HEK293T (cell line): ENCODE measurements around the gene ACTR5.

Experiments
- CTCF ChIA-PET: fragments of 350-600 bp; formaldehyde crosslinking; extraction: SDS; loops from one replicate; lab custom pipeline; 2021; ENCODE audit warnings: antibody characterized with exemption, inconsistent platforms; lab: Yijun Ruan, JAX
- POLR2A ChIA-PET: fragments of 350-600 bp; formaldehyde crosslinking; extraction: SDS; loops from one replicate; lab custom pipeline; 2020; ENCODE audit warnings: antibody characterized with exemption, inconsistent platforms; lab: Yijun Ruan, JAX
- DNase-seq: peaks from one replicate; pipeline ENCODE4 v3.0.0; 2012; ENCODE audit warnings: mixed read lengths; ENCODE audit errors: extremely low spot score
- ARNT ChIP-seq: fragments of 450-650 bp; IDR thresholded peaks from 2 replicates; pipeline ENCODE4 v1.6.1; 2017; ENCODE audit warnings: mild to moderate bottlenecking
- BHLHE40 ChIP-seq: fragments of 450-650 bp; IDR thresholded peaks from 2 replicates; pipeline ENCODE4 v1.6.1; 2016; ENCODE audit warnings: mild to moderate bottlenecking, moderate library complexity, borderline replicate concordance
- CTBP1 ChIP-seq: fragments of 450-650 bp; IDR thresholded peaks from 2 replicates; pipeline ENCODE4 v1.6.1; 2016; ENCODE audit warnings: borderline replicate concordance
- ELF4 ChIP-seq: fragments of 450-650 bp; IDR thresholded peaks from 2 replicates; pipeline ENCODE4 v1.6.1; 2017; ENCODE audit warnings: antibody characterized with exemption
- FOXA1 ChIP-seq: fragments of 450-650 bp; IDR thresholded peaks from 2 replicates; pipeline ENCODE4 v1.6.1; 2016; ENCODE audit warnings: mild to moderate bottlenecking
- FOXK2 ChIP-seq: fragments of 450-650 bp; IDR thresholded peaks from 2 replicates; pipeline ENCODE4 v1.6.1; 2016; ENCODE audit warnings: mild to moderate bottlenecking
- FOXM1 ChIP-seq: fragments of 450-650 bp; IDR thresholded peaks from 2 replicates; pipeline ENCODE4 v1.6.1; 2017; ENCODE audit warnings: mild to moderate bottlenecking, borderline replicate concordance
- HDGF ChIP-seq: fragments of 450-650 bp; IDR thresholded peaks from 2 replicates; pipeline ENCODE4 v1.6.1; 2017; ENCODE audit warnings: antibody characterized with exemption, borderline replicate concordance
- L3MBTL2 ChIP-seq: fragments of 450-650 bp; conservative IDR thresholded peaks from 2 replicates; pipeline ENCODE4 v1.6.1; 2016; ENCODE audit warnings: mild to moderate bottlenecking
- LEF1 ChIP-seq: fragments of 450-650 bp; IDR thresholded peaks from 2 replicates; pipeline ENCODE4 v1.6.1; 2017; ENCODE audit warnings: mild to moderate bottlenecking, borderline replicate concordance
- NFRKB ChIP-seq: fragments of 450-650 bp; IDR thresholded peaks from 2 replicates; pipeline ENCODE4 v1.6.1; 2016; ENCODE audit warnings: mild to moderate bottlenecking, moderate library complexity
- PKNOX1 ChIP-seq: fragments of 450-650 bp; IDR thresholded peaks from 2 replicates; pipeline ENCODE4 v1.6.1; 2016
- SP1 ChIP-seq: fragments of 450-650 bp; IDR thresholded peaks from 2 replicates; pipeline ENCODE4 v1.6.1; 2017
- SUZ12 ChIP-seq: fragments of 450-650 bp; IDR thresholded peaks from 2 replicates; pipeline ENCODE4 v1.6.1; 2016; ENCODE audit warnings: mild to moderate bottlenecking
- TARDBP ChIP-seq: fragments of 450-650 bp; IDR thresholded peaks from 2 replicates; pipeline ENCODE4 v1.6.1; 2016
- ZNF384 ChIP-seq: fragments of 450-650 bp; IDR thresholded peaks from 2 replicates; pipeline ENCODE4 v1.6.1; 2016

ACTR5 gene

DNA sequence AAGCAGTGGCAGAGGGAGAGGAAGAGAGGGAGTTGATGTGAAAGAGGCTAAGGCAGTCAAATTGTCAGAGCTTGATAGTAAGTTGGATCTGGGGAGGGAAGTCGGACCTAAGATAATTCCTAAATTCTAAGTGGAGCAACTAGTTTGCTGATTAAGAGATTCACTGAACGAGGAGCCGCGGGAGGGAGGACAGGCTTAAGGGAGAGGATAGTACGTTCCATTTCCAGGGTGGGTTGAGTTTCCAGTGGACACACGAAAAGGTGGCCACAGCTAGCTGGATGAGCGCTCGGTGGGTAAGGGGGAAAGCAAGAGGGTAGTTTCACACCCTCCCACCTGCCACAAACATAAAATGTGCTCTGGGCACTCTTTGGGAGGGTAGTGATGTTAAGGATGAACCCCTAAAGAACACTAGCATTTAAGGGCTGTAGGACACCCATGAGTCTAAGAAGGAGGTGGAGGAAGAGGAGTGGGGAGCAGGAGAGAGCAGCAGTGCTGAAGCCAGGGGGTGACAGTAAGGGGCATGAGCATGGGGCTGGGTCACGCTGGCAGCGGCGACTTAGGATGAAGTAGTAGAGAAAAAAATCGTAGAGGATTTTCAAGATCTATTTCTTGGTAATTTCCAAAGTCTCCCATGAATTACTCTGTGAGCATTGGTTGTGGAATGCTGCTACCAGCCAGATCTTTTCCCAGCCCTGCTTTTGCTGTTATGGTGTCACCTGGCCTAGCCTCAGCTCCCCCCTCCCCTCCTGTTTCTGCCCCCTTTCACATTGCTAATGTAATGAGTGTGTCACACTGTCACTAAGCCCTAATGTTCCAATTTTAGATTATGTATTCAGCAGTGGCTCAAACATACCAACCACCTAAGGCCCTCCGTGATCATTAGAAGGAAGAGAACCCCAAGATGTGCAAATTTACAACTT lies 21.4 kb downstream of the ACTR5 start:
- CTCF ChIA-PET, result interaction anchor here (0.7 kb wide), 1 partner anchor 61 kb away, joined by 3 read pairs; no protein-coding TSS in a partner anchor
- no peak for DNase-seq
- POLR2A ChIA-PET, result no interaction called here
- no peak for TF ChIP-seq FOXK2
- TF ChIP-seq HDGF, result no peak
- TF ChIP-seq BHLHE40, result no peak
- no peak for TF ChIP-seq NFRKB
- TF ChIP-seq ARNT, result no peak
- TF ChIP-seq CTBP1, result no peak
- no peak for TF ChIP-seq FOXA1
- TF ChIP-seq L3MBTL2, result no peak
- no peak for TF ChIP-seq TARDBP

GRCh38 chr20:38770546-38770945 lies 22.3 kb downstream of the ACTR5 start:
- DNase-seq, result no peak
- ChIA-PET CTCF (no interaction called here), POLR2A (no interaction called here)
- TF ChIP-seq SP1, result no peak
- TF ChIP-seq BHLHE40, result no peak
- no peak for TF ChIP-seq L3MBTL2
- no peak for TF ChIP-seq ZNF384
- no peak for TF ChIP-seq ARNT
- no peak for TF ChIP-seq FOXM1
- no peak for TF ChIP-seq NFRKB
- no peak for TF ChIP-seq PKNOX1
- no peak for TF ChIP-seq HDGF
- TF ChIP-seq SUZ12, result no peak
- TF ChIP-seq TARDBP, result no peak
- TF ChIP-seq CTBP1, result no peak
- no peak for TF ChIP-seq FOXK2
- TF ChIP-seq LEF1, result no peak
- no peak for TF ChIP-seq FOXA1
- no peak for TF ChIP-seq ELF4

DNA sequence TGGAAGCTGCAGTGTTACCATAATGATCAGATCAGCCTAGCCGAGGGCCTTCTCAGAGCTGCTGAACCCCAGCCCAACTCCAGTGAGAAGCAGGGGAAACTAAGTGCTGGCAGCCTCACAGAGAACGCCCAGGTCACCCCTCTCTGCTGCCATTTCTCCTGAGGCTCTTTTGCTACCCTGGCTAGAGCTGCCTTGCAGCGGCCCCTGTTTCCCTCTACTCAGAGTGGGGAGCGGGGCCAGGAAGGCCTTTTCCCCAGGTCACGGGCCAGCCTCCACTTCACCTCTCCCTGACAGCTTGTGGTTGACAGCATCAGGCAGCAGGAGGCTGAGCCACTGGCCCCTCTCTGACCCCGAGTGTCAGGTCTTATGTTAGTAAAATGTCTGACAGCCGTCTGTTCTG lies 22.7 kb downstream of the ACTR5 start:
- no peak for DNase-seq
- ChIA-PET CTCF (no interaction called here), POLR2A (no interaction called here)
- no peak for TF ChIP-seq L3MBTL2
- no peak for TF ChIP-seq FOXM1
- no peak for TF ChIP-seq ZNF384
- TF ChIP-seq ELF4, result no peak
- TF ChIP-seq SP1, result no peak
- no peak for TF ChIP-seq CTBP1
- TF ChIP-seq ARNT, result no peak
- TF ChIP-seq TARDBP, result no peak

GRCh38 chr20:38771621-38772020 lies 23.4 kb downstream of the ACTR5 start:
- no peak for DNase-seq
- ChIA-PET CTCF (no interaction called here), POLR2A (no interaction called here)
- TF ChIP-seq FOXA1, result no peak
- TF ChIP-seq BHLHE40, result no peak
- TF ChIP-seq L3MBTL2, result no peak
- no peak for TF ChIP-seq LEF1
- TF ChIP-seq NFRKB, result no peak

- ChIA-PET CTCF (no interaction called here), POLR2A (no interaction called here)
- no peak for DNase-seq
- TF ChIP-seq FOXM1 (no peak), FOXA1 (no peak), ELF4 (no peak), HDGF (no peak), L3MBTL2 (no peak), BHLHE40 (no peak), SUZ12 (no peak), PKNOX1 (no peak), ZNF384 (no peak), NFRKB (no peak), CTBP1 (no peak)
These were observed 25.9 kb downstream of the ACTR5 start for GRCh38 chr20:38774167-38774566.

DNA sequence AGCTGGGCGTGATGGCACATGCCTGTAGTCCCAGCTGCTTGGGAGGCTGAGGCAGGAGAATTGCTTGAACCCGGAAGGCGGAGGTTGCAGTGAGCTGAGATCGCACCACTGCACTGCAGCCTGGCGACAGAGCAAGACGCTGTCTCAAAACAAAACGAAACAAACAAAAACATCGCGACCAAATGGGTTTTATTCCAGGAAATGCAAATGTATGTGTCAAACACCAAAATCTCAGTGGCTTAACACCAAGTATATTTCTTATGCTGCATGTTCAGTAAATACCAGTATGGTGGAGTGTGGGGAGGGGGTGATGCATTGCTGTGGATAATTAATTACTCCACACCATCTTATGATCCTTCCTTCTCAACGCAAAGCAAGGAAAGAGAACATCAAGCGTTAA lies 28.1 kb downstream of the ACTR5 start:
- CTCF ChIA-PET, result no interaction called here
- no peak for DNase-seq
- POLR2A ChIA-PET, result no interaction called here
- TF ChIP-seq TARDBP, result no peak
- TF ChIP-seq FOXA1, result no peak
- TF ChIP-seq NFRKB, result no peak
- no peak for TF ChIP-seq PKNOX1
- TF ChIP-seq HDGF, result no peak
- TF ChIP-seq ARNT, result no peak
- TF ChIP-seq FOXM1, result no peak
- no peak for TF ChIP-seq CTBP1
- TF ChIP-seq BHLHE40, result no peak
- TF ChIP-seq SP1, result no peak
- TF ChIP-seq SUZ12, result no peak
- no peak for TF ChIP-seq ZNF384
- TF ChIP-seq FOXK2, result no peak
- TF ChIP-seq L3MBTL2, result no peak
- TF ChIP-seq LEF1, result no peak
- no peak for TF ChIP-seq ELF4
